ENCODE measurements around the gene SVEP1. TPM values are rescaled to one million over a fixed set of nuclear protein-coding genes. Genes with fewer than 3 reads are reported as not detected.

Gene SVEP1
- total and polyA plus RNA-seq, 10 donors = 0.98 to 44.9 (median 25.8) TPM

GRCh38 chr9:110316261-110317075, 263.1 kb downstream of the SVEP1 start:
- intact Hi-C loops (cut with DNase I; ENCODE audit: low total_unique reads) = no loop called here
- H3K4me1 ChIP-seq = peaks cover 0 to 29% (median 8%) of the 10 kb centered on the region in 6 donors
- TF ChIP-seq, protein P1, sequence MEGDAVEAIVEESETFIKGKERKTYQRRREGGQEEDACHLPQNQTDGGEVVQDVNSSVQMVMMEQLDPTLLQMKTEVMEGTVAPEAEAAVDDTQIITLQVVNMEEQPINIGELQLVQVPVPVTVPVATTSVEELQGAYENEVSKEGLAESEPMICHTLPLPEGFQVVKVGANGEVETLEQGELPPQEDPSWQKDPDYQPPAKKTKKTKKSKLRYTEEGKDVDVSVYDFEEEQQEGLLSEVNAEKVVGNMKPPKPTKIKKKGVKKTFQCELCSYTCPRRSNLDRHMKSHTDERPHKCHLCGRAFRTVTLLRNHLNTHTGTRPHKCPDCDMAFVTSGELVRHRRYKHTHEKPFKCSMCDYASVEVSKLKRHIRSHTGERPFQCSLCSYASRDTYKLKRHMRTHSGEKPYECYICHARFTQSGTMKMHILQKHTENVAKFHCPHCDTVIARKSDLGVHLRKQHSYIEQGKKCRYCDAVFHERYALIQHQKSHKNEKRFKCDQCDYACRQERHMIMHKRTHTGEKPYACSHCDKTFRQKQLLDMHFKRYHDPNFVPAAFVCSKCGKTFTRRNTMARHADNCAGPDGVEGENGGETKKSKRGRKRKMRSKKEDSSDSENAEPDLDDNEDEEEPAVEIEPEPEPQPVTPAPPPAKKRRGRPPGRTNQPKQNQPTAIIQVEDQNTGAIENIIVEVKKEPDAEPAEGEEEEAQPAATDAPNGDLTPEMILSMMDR (IDR thresholded peaks at IDR 0.05 in 8 of 11, conservative IDR thresholded peaks at IDR 0.05 in 3 of 11) = no peak
- TF ChIP-seq POLR2A (IDR thresholded peaks at IDR 0.05) (no peak), POLR2AphosphoS5 (IDR thresholded peaks at IDR 0.05) (no peak)
- peak overlapping the region in 7 of 8 donors; percentile 38 to 80 (median 61) for H3K27ac ChIP-seq
- H3K27me3 ChIP-seq (replicated peaks in 1 of 7) = no peaks in the 10 kb centered on the region
- H3K36me3 ChIP-seq = no peaks in the 10 kb centered on the region
- WGBS, 5 donors = 21 to 38% (median 28%) methylated on average over 6 of the region's 6 CpGs
- H3K4me3 ChIP-seq = peak overlapping the region in 4 of 8 donors; percentile 10 to 56 (median 17)
- peaks cover 0 to 17% (median 14%) of the 10 kb centered on the region in 8 donors for H3K9me3 ChIP-seq
- no peak for DNase-seq

Small RNA genes lying within 50 kb of the gene (small RNA-seq; reads per million reads assigned to genes)
- gene RNU6-1039P = 0 reads per million in 4 donors

Other genes starting within 250 kb of the SVEP1 start
- not detected for gene TXNDC8, start 241.9 kb downstream of the SVEP1 start, total RNA-seq
- gene TXNDC8, start 241.9 kb downstream of the SVEP1 start, polyA plus RNA-seq = not detected
- under 1 TPM in 3 of 7 donors, not detected in 4; 0.10 to 0.94 (median 0.22) TPM for gene MUSK, start 89.0 kb upstream of the SVEP1 start, total RNA-seq
- gene MUSK, start 89.0 kb upstream of the SVEP1 start, polyA plus RNA-seq = under 1 TPM; 0.03 to 0.14 (median 0.07) TPM